ENCODE measurements around the gene ULK4.

DNA sequence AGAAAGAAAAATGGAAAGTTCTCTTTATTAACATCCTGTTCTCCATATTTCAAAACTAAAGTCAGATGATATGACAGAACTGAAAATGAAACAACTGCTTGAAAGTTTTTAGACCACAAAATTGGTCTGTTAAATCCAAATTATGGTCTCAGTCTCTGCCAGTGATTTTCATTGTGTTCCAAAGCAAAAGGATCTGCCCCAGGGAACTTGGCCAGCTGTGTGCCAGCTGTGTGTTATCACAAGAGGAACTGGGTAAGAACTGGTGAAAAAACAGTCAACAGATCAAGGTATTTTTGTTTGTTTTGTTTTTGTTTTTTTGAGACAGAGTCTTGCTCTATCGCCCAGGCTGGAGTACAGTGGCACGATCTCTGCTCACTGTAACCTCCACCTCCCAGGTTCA is 439.3 kb downstream of the ULK4 start:
- TF ChIP-seq, protein P1, sequence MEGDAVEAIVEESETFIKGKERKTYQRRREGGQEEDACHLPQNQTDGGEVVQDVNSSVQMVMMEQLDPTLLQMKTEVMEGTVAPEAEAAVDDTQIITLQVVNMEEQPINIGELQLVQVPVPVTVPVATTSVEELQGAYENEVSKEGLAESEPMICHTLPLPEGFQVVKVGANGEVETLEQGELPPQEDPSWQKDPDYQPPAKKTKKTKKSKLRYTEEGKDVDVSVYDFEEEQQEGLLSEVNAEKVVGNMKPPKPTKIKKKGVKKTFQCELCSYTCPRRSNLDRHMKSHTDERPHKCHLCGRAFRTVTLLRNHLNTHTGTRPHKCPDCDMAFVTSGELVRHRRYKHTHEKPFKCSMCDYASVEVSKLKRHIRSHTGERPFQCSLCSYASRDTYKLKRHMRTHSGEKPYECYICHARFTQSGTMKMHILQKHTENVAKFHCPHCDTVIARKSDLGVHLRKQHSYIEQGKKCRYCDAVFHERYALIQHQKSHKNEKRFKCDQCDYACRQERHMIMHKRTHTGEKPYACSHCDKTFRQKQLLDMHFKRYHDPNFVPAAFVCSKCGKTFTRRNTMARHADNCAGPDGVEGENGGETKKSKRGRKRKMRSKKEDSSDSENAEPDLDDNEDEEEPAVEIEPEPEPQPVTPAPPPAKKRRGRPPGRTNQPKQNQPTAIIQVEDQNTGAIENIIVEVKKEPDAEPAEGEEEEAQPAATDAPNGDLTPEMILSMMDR (IDR thresholded peaks at IDR 0.05; ENCODE audit: insufficient read depth, low read length, poor library complexity, severe bottlenecking) = no peak
- no peak for TF ChIP-seq EZH2phosphoT487 (conservative IDR thresholded peaks at IDR 0.05; ENCODE audit: low read length)

Data from SU-DHL-6 (cell line).